Calu3 (cell line): ENCODE data around the gene BIRC6. TPM values are rescaled to one million over a fixed set of nuclear protein-coding genes. Genes with fewer than 3 reads are reported as not detected.

ENCODE experiments used
- BruUV-seq: library from RNA; stranded (reverse); fragments of 400-500 nt; replicated peaks from 2 replicates; lab custom pipeline; 2021; lab: Mats Ljungman, UMichigan
- CTCF ChIA-PET: fragments of 300-600 bp; sonication (Branson Sonifier 250); formaldehyde crosslinking; loops from one replicate; lab custom pipeline; 2022; ENCODE audit warnings: antibody characterized with exemption; lab: Charles Lee
- DNase-seq: peaks from one replicate; pipeline ENCODE4 v3.0.0; 2022
- H3K27ac Mint-ChIP-seq: one replicate; pipeline ENCODE4 v1.8.0; 2022; ENCODE audit warnings: mixed read lengths; ENCODE audit not compliant: unreplicated experiment
- H3K27me3 Mint-ChIP-seq: one replicate; pipeline ENCODE4 v1.8.0; 2022; ENCODE audit warnings: mixed read lengths; ENCODE audit not compliant: unreplicated experiment
- H3K36me3 Mint-ChIP-seq: one replicate; pipeline ENCODE4 v1.8.0; 2022; ENCODE audit warnings: mild to moderate bottlenecking, moderate library complexity, mixed read lengths; ENCODE audit not compliant: insufficient read depth, unreplicated experiment
- H3K4me1 Mint-ChIP-seq: one replicate; pipeline ENCODE4 v1.8.0; 2022; ENCODE audit warnings: mild to moderate bottlenecking, low read depth, mixed read lengths; ENCODE audit not compliant: unreplicated experiment
- H3K4me3 Mint-ChIP-seq: one replicate; pipeline ENCODE4 v1.8.0; 2022; ENCODE audit warnings: mild to moderate bottlenecking, low read depth, moderate library complexity, mixed read lengths; ENCODE audit not compliant: unreplicated experiment
- H3K9me3 Mint-ChIP-seq: one replicate; pipeline ENCODE4 v1.8.0; 2022; ENCODE audit warnings: low read depth, mixed read lengths; ENCODE audit not compliant: unreplicated experiment
- CTCF ChIP-seq: fragments of 200-600 bp; IDR thresholded peaks from one replicate; pipeline ENCODE4 v1.8.0; 2022; ENCODE audit warnings: antibody characterized with exemption; ENCODE audit not compliant: unreplicated experiment
- intact Hi-C: fragments of 100-400 bp; cut with micrococcal nuclease; formaldehyde crosslinking; loops from one replicate; pipeline ENCODE4 v1.10.0; 2022; ENCODE audit not compliant: unreplicated experiment
- total RNA-seq: library from RNA; stranded (reverse); gene quantifications from 2 replicates; pipeline ENCODE4 v1.2.3, GENCODE V29; 2022

BIRC6 gene
- total RNA-seq, 1 experiment from 2014 or later, result 91.0 TPM

GRCh38 chr2:32502941-32503340 lies 146.1 kb downstream of the BIRC6 start:
- no peak overlapping the region for H3K27ac Mint-ChIP-seq
- H3K4me3 Mint-ChIP-seq, result no peak overlapping the region
- no peaks in the 10 kb centered on the region for H3K9me3 Mint-ChIP-seq
- H3K36me3 Mint-ChIP-seq, result peaks cover 14% of the 10 kb centered on the region
- no peaks in the 10 kb centered on the region for H3K4me1 Mint-ChIP-seq
- CTCF ChIA-PET, result no interaction called here
- TF ChIP-seq CTCF, result no peak
- no peaks in the 10 kb centered on the region for H3K27me3 Mint-ChIP-seq
- intact Hi-C loops, result no loop called here
- DNase-seq, result no peak
- no TSS peak for BruUV-seq

GRCh38 chr2:32504877-32505478 lies 148.2 kb downstream of the BIRC6 start:
- H3K4me1 Mint-ChIP-seq, result no peaks in the 10 kb centered on the region
- H3K36me3 Mint-ChIP-seq, result peaks cover 22% of the 10 kb centered on the region
- intact Hi-C loops, result no loop called here
- H3K27me3 Mint-ChIP-seq, result no peaks in the 10 kb centered on the region
- DNase-seq, result no peak
- no TSS peak for BruUV-seq
- no peaks in the 10 kb centered on the region for H3K9me3 Mint-ChIP-seq
- no peak overlapping the region for H3K4me3 Mint-ChIP-seq
- no peak for TF ChIP-seq CTCF
- H3K27ac Mint-ChIP-seq, result no peak overlapping the region
- CTCF ChIA-PET, result no interaction called here

GRCh38 chr2:32506446-32506845 lies 149.6 kb downstream of the BIRC6 start:
- no peak overlapping the region for H3K27ac Mint-ChIP-seq

GRCh38 chr2:32514946-32515345 lies 158.1 kb downstream of the BIRC6 start:
- BruUV-seq, result no TSS peak
- Mint-ChIP-seq H3K27me3 (no peaks in the 10 kb centered on the region), H3K4me3 (no peak overlapping the region), H3K9me3 (no peaks in the 10 kb centered on the region), H3K4me1 (no peaks in the 10 kb centered on the region), H3K36me3 (peaks cover 20% of the 10 kb centered on the region), H3K27ac (no peak overlapping the region)
- no peak for TF ChIP-seq CTCF
- CTCF ChIA-PET, result no interaction called here
- intact Hi-C loops, result no loop called here
- DNase-seq, result no peak

More at GRCh38 chr2:32506446-32506845, 149.6 kb downstream of the BIRC6 start:
- no TSS peak for BruUV-seq
- no peak for TF ChIP-seq CTCF
- Mint-ChIP-seq H3K9me3 (no peaks in the 10 kb centered on the region), H3K27me3 (no peaks in the 10 kb centered on the region), H3K36me3 (peaks cover 22% of the 10 kb centered on the region), H3K4me1 (no peaks in the 10 kb centered on the region), H3K4me3 (no peak overlapping the region)
- no peak for DNase-seq
- CTCF ChIA-PET, result interaction anchor here (0.7 kb wide), 1 partner anchor 381 kb away, joined by 3 read pairs; no protein-coding TSS in a partner anchor
- intact Hi-C loops, result no loop called here
